ENCODE measurements around the gene GNAS-AS1.

Gene GNAS-AS1

DNA sequence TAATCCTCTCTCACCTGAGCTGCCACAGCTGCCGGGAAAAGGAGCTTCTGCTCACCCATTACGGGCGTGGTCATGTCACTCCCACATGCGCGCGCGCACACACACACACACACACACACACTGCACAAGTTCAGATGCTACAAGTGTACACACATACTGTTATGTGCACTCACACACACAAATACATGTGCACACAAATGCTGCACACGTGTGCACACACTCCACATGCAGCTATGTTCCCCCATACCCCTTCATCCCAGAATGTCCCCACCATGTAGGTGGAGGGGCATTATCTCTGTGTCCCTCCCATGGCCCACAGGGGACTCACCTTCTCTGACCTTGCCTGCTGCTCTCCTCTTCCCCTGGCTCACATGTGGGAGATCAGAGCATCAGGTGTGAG, 37.3 kb downstream of the GNAS-AS1 start:
- H3K36me3 ChIP-seq (ENCODE audit: control insufficient read depth, insufficient read depth, low read length) = peaks cover 12% of the 10 kb centered on the region
- no peaks in the 10 kb centered on the region for H3K4me1 ChIP-seq (ENCODE audit: control insufficient read depth, insufficient read depth, low read length)
- no peak overlapping the region for H3K9ac ChIP-seq (ENCODE audit: low read depth, low read length)
- H3K9me3 ChIP-seq (ENCODE audit: control insufficient read depth, insufficient read depth, low read length) = no peaks in the 10 kb centered on the region
- H3K27me3 ChIP-seq (ENCODE audit: control insufficient read depth, insufficient read depth, low read length) = no peaks in the 10 kb centered on the region
- H3K4me3 ChIP-seq (ENCODE audit: low read depth, low read length) = no peak overlapping the region

DNA sequence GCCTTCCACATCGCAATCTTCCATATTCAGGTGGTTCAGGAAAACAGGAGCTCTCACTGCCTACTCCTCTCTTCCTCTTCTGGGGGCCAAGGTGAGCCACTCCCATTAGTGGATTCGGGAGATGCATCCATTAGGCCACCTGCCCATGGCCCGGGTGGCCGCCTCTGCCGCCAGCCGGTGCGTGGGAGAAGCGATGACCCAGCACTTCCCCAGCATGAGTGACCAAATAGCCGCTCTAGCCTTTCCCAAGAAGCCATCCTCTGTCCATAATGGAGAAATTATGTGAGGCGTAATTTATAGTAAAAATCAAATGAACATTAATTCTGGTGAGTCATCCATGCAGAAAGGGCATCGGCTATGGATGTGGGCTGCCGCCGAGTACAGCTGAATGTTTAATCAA, 39.4 kb downstream of the GNAS-AS1 start:
- Histone ChIP-seq H3K4me3 (ENCODE audit: low read depth, low read length) (no peak overlapping the region), H3K9me3 (ENCODE audit: control insufficient read depth, insufficient read depth, low read length) (no peaks in the 10 kb centered on the region), H3K36me3 (ENCODE audit: control insufficient read depth, insufficient read depth, low read length) (no peaks in the 10 kb centered on the region), H3K4me1 (ENCODE audit: control insufficient read depth, insufficient read depth, low read length) (no peaks in the 10 kb centered on the region), H3K9ac (ENCODE audit: low read depth, low read length) (no peak overlapping the region), H3K27me3 (ENCODE audit: control insufficient read depth, insufficient read depth, low read length) (no peaks in the 10 kb centered on the region)

DNA sequence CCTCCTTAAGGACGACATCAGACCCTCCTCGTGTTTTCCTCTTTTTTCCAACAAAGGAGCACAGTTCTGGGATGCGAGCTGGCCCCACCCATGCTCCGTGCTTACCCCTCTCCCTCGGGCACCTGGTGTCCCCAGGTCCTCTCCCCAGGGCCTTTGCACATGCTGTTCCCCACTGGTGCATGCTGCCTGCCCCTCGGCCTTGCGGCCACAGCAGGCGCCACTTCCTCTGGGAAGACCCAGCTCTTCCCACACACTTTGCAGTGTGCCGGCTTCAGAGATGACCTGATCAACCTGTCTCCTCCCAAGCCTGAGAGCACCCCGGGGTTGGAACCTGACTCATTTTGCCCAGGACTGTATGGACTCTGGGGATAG, 39.8 kb downstream of the GNAS-AS1 start:
- Histone ChIP-seq H3K9ac (ENCODE audit: low read depth, low read length) (no peak overlapping the region), H3K4me1 (ENCODE audit: control insufficient read depth, insufficient read depth, low read length) (no peaks in the 10 kb centered on the region), H3K9me3 (ENCODE audit: control insufficient read depth, insufficient read depth, low read length) (no peaks in the 10 kb centered on the region), H3K4me3 (ENCODE audit: low read depth, low read length) (no peak overlapping the region), H3K36me3 (ENCODE audit: control insufficient read depth, insufficient read depth, low read length) (no peaks in the 10 kb centered on the region), H3K27me3 (ENCODE audit: control insufficient read depth, insufficient read depth, low read length) (peaks cover 2% of the 10 kb centered on the region)

DNA sequence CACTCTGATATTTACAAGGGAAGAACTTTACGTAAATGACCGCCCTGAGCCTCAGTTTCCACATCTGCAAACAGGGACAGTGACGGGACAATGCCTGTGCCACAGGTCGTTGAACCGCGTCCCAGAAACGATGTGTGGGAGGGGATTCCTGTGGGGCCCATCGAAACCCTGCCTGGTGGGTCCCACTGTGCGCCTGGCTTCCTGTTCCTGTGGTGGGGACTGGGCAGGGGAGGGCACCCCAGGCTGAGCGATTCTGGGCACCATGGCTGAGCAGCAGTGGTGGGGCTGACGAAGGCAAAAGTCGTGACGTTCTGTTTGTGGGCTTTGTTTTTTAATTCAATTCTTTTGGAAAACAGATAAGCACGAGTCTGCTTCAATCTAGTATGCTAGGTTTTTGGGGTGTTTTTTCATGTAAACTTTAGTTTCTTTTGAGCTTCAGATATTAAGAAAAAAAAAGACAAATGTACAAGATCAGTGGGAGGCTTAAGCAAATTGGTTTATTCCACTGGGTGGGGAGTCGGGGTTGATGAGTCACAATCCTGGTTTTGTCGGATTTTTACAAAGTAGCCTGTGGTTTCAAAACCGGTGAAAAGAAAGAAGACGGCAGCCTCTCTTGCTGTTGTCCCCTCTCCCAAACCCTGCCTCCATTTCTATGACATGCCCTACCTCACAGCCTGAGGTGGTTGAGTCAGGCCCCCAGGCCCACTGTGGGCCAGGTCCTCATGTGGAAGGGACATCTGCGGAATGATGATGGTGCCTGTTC, 40.4 kb downstream of the GNAS-AS1 start:
- H3K9ac ChIP-seq (ENCODE audit: low read depth, low read length) = no peak overlapping the region
- peaks cover 2% of the 10 kb centered on the region for H3K27me3 ChIP-seq (ENCODE audit: control insufficient read depth, insufficient read depth, low read length)
- no peaks in the 10 kb centered on the region for H3K36me3 ChIP-seq (ENCODE audit: control insufficient read depth, insufficient read depth, low read length)
- no peaks in the 10 kb centered on the region for H3K4me1 ChIP-seq (ENCODE audit: control insufficient read depth, insufficient read depth, low read length)
- H3K9me3 ChIP-seq (ENCODE audit: control insufficient read depth, insufficient read depth, low read length) = no peaks in the 10 kb centered on the region
- no peak overlapping the region for H3K4me3 ChIP-seq (ENCODE audit: low read depth, low read length)

DNA sequence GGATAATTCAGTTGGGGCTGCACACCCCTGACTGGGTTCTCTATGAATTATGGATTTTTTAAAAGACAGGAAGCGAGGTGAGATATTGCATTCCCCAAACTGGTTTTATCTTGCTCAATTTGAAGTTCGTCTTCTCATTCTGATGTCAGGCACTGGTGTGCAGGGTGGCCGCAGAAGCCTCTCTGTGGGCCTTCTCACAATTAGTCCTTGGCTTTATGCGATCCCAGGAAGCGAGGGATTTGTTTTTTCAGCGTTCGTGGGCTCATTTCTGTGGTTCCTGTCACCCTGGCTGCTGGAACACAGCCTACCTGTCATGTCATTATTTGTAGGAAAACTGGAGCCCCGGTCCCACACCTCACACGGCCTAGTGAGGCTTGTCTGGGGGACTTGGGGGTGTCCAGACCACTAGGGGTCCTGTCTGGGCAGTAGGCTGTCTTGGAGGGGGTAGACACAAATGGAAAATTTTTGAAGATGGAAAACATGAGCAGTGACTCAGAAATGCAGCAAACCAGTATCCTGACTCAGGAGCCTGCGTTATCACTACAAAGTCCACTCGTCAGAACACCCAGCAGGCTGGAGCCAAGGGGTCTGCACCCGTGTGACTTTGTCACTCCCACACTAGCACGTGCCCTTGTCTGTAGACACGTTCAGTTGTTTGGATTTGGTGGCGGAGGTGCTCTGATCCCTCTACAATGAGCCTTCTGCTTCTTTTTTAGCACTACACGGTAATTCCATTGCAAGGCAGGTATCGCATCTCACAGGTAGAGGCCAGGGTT, 42.2 kb downstream of the GNAS-AS1 start:
- no peak overlapping the region for H3K9ac ChIP-seq (ENCODE audit: low read depth, low read length)
- H3K9me3 ChIP-seq (ENCODE audit: control insufficient read depth, insufficient read depth, low read length) = no peaks in the 10 kb centered on the region
- no peaks in the 10 kb centered on the region for H3K36me3 ChIP-seq (ENCODE audit: control insufficient read depth, insufficient read depth, low read length)
- H3K27me3 ChIP-seq (ENCODE audit: control insufficient read depth, insufficient read depth, low read length) = peaks cover 2% of the 10 kb centered on the region
- H3K4me1 ChIP-seq (ENCODE audit: control insufficient read depth, insufficient read depth, low read length) = no peaks in the 10 kb centered on the region
- no peak overlapping the region for H3K4me3 ChIP-seq (ENCODE audit: low read depth, low read length)

DNA sequence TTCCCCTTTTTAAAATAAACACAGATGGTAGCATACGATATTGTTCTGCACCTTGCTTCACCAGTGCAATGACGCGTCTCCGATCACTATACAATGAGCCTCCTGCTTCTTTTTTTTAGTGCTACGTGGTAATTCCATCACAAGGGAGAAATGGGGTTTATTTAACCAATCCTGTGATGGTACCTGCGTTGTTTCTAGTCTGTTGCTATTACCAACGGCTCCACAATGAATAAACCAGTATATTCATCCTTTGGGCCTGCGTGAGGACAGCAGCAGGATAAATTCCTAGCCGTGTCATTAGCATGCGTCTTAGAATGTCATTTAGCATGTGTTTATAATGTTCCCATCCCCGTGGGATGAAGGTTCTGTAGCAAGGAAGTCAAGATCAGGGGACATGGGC, 42.9 kb downstream of the GNAS-AS1 start:
- no peak overlapping the region for H3K9ac ChIP-seq (ENCODE audit: low read depth, low read length)
- no peak overlapping the region for H3K4me3 ChIP-seq (ENCODE audit: low read depth, low read length)
- H3K4me1 ChIP-seq (ENCODE audit: control insufficient read depth, insufficient read depth, low read length) = peaks cover 6% of the 10 kb centered on the region
- no peaks in the 10 kb centered on the region for H3K9me3 ChIP-seq (ENCODE audit: control insufficient read depth, insufficient read depth, low read length)
- H3K27me3 ChIP-seq (ENCODE audit: control insufficient read depth, insufficient read depth, low read length) = peaks cover 2% of the 10 kb centered on the region
- no peaks in the 10 kb centered on the region for H3K36me3 ChIP-seq (ENCODE audit: control insufficient read depth, insufficient read depth, low read length)

DNA sequence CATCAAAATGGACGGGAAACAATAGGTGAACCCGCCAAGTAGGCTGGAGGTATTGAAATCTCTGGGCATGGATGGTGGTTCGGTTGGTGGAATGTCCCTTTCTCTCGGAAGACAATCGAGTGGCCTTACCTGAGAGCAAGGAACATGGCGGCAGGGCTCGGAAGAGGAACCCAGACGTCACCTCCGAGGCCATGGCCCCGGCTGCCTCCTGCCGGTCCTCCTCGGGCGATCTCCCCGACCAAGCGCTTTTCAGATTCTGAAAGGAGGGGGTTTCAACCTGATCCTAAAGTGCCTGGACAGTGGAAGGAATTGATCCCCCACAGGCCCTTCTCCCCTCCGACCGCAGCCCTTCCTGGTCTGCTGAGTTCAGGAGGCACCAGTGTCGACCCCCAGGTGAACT, 47.2 kb downstream of the GNAS-AS1 start:
- Histone ChIP-seq H3K36me3 (ENCODE audit: control insufficient read depth, insufficient read depth, low read length) (no peaks in the 10 kb centered on the region), H3K9me3 (ENCODE audit: control insufficient read depth, insufficient read depth, low read length) (no peaks in the 10 kb centered on the region), H3K27me3 (ENCODE audit: control insufficient read depth, insufficient read depth, low read length) (peaks cover 2% of the 10 kb centered on the region), H3K4me1 (ENCODE audit: control insufficient read depth, insufficient read depth, low read length) (peaks cover 16% of the 10 kb centered on the region), H3K4me3 (ENCODE audit: low read depth, low read length) (no peak overlapping the region), H3K9ac (ENCODE audit: low read depth, low read length) (no peak overlapping the region)

DNA sequence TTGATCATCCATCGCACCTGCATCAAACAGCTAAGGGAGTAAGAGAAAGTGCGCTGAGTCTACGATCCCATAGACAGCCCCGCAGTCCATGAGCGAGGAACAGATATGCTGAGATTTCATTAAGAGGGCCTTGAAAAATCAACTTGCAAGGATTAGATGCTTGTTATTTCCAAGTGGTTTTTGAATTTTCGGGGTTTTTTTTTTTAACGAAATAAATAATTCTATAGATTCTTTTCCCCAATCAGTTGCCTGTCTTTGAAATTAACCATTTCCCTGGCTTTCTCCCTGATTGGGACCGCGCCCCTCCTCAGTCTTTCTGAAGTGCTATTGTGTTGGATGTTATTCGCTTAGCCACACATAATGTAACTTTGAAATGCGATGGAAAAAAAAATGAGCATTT, 48.6 kb downstream of the GNAS-AS1 start:
- Histone ChIP-seq H3K4me3 (ENCODE audit: low read depth, low read length) (no peak overlapping the region), H3K9me3 (ENCODE audit: control insufficient read depth, insufficient read depth, low read length) (no peaks in the 10 kb centered on the region), H3K36me3 (ENCODE audit: control insufficient read depth, insufficient read depth, low read length) (no peaks in the 10 kb centered on the region), H3K9ac (ENCODE audit: low read depth, low read length) (no peak overlapping the region), H3K27me3 (ENCODE audit: control insufficient read depth, insufficient read depth, low read length) (peaks cover 2% of the 10 kb centered on the region), H3K4me1 (ENCODE audit: control insufficient read depth, insufficient read depth, low read length) (peaks cover 16% of the 10 kb centered on the region)

DNA sequence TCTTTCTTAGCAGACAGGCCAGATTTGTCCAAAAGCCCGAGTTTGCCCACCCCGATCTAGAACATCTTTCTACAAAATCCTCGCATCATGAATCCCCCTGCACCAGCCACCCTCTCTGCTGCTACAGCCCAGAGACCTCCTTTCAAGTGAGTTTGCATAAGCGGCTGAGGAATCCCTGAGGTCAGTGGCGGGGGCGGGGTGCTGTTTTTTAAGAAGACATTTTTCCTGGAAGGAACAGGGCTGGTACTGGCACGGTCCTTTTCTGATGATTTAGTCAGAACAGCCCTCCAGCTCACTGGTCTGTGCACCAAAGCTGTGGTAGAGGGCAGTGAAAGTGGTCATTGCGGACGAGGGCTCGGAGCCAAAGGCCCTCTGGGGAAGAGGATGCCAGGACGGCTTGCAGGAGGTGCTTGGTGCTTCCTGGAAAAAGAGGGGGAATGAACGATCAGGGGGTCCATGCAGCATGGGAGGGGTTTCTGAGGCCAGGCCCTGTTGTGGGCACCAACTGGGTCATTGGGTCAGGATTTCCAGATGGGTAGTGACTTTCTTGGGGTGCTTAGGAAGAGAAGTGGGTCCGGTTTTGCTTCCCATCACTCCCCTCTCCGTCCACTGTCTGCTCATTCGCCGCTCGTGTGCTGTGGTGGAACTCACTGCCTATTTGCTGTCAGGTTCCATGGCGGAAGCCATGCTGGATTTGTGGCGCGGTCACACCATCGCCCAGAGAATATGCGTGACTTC, 50.4 kb downstream of the GNAS-AS1 start:
- Histone ChIP-seq H3K4me1 (ENCODE audit: control insufficient read depth, insufficient read depth, low read length) (peaks cover 16% of the 10 kb centered on the region), H3K27me3 (ENCODE audit: control insufficient read depth, insufficient read depth, low read length) (no peaks in the 10 kb centered on the region), H3K9me3 (ENCODE audit: control insufficient read depth, insufficient read depth, low read length) (no peaks in the 10 kb centered on the region), H3K36me3 (ENCODE audit: control insufficient read depth, insufficient read depth, low read length) (no peaks in the 10 kb centered on the region), H3K9ac (ENCODE audit: low read depth, low read length) (no peak overlapping the region), H3K4me3 (ENCODE audit: low read depth, low read length) (no peak overlapping the region)

DNA sequence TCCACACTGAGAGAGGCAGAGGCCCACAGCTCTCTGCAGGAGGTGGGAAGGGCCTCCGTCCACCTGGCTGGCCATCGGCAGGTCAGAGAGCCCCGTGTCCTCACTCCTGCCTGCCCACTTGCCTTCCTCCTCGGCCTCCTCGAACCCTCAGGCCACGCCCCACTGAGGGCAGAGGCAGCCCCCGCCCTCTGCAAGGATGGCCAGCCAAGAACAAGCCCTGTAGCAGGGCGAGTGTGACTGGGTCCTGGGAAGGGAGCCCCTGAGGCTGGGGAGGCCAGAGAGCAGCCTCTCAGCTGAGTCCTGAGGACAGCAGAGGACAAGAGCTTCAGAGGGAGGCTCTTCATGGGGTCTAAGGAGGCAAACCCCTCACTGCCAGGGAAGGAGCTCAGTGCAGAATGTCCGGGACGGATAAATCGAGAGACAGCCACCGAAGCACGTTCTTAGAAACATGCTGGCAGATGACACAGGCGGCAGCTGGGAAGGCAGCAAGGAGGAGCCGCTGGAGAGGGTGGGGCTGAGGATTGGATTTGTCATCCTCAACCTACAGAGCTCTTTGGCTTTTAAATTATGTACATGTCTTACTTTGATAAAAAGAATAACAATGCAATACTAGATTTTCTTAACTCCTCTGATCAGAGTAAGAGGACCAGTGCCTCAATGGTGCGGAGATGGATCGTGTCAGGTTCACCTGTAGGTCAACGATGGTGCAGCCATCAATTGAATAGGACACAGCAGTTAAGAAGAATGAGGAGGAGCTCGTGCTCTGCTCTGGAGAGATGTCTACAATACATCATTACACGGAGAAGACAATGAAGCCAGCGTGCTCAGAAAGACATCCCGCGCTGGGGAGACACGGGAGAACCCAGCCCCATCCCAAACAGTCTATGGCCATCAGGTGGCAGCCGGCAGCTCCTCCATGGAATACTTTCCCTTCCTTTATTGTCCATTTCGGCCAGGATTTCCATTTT, 53.0 kb downstream of the GNAS-AS1 start:
- Histone ChIP-seq H3K4me3 (ENCODE audit: low read depth, low read length) (no peak overlapping the region), H3K27me3 (ENCODE audit: control insufficient read depth, insufficient read depth, low read length) (no peaks in the 10 kb centered on the region), H3K36me3 (ENCODE audit: control insufficient read depth, insufficient read depth, low read length) (no peaks in the 10 kb centered on the region), H3K9me3 (ENCODE audit: control insufficient read depth, insufficient read depth, low read length) (no peaks in the 10 kb centered on the region), H3K4me1 (ENCODE audit: control insufficient read depth, insufficient read depth, low read length) (peaks cover 9% of the 10 kb centered on the region), H3K9ac (ENCODE audit: low read depth, low read length) (no peak overlapping the region)

DNA sequence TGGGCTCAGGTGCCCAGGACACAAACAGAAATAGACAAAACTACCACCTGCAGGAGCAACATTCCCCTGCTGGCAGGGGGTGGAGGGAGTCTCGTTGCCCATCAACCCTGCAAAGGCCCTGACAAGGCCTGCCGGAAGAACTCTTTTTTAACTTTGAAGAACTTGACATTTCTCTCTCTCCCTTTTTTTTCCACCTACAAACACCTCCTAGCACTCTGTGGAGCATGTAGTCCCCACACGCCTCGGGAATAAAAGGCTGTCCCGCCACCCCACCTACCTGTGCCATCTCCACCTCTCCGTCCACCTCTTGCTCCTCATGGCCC, 54.8 kb downstream of the GNAS-AS1 start:
- no peak overlapping the region for H3K4me3 ChIP-seq (ENCODE audit: low read depth, low read length)
- H3K27me3 ChIP-seq (ENCODE audit: control insufficient read depth, insufficient read depth, low read length) = no peaks in the 10 kb centered on the region
- H3K4me1 ChIP-seq (ENCODE audit: control insufficient read depth, insufficient read depth, low read length) = peaks cover 4% of the 10 kb centered on the region
- H3K36me3 ChIP-seq (ENCODE audit: control insufficient read depth, insufficient read depth, low read length) = no peaks in the 10 kb centered on the region
- H3K9ac ChIP-seq (ENCODE audit: low read depth, low read length) = no peak overlapping the region
- H3K9me3 ChIP-seq (ENCODE audit: control insufficient read depth, insufficient read depth, low read length) = no peaks in the 10 kb centered on the region

All from iPS-15b (cell line).